HuH-7.5 (cell line): ENCODE measurements around the gene RHOC.
"Not testable (repeated sequence)": the region's sequence is repeated elsewhere in the genome, so short reads cannot be mapped to it uniquely, and the experiment has no call there.

Source experiments
- DNase-seq: peaks from one replicate; pipeline ENCODE4 v3.0.0; 2011; ENCODE audit warnings: low spot score

RHOC gene

GRCh38 chr1:112706505-112707220 lies at the start of gene RHOC:
Gene RHOC, minus strand, starts transcription at chr1:112707127. Its CDS starts 3,328 bp downstream, at chr1:112703799.
- peak; percentile 76 for DNase-seq

GRCh38 chr1:112754116-112754628 lies 47.2 kb upstream of the RHOC start:
- no peak for DNase-seq

DNA sequence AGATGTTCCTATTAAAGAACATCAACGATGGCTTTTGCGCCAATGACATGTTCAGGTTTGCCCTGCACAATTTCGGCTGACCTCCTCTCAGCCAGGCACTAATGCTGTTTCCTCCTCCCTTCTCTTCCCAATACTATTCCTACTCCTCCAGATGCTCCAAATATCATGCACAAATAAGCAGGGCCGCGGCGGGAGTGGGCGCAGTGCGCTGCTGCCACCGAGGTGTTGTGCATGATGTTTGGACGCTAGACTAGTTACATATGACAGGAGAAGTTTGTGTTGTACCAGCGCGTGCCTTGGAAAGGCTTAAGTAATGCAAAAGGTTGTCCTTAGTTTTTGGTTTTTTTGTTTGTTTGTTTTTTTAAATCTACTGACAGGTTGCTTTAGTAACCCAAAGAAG lies 41.5 kb upstream of the RHOC start:
- no peak for DNase-seq

- no peak for DNase-seq
Observed at GRCh38 chr1:112744009-112744578, 37.2 kb upstream of the RHOC start.

DNA sequence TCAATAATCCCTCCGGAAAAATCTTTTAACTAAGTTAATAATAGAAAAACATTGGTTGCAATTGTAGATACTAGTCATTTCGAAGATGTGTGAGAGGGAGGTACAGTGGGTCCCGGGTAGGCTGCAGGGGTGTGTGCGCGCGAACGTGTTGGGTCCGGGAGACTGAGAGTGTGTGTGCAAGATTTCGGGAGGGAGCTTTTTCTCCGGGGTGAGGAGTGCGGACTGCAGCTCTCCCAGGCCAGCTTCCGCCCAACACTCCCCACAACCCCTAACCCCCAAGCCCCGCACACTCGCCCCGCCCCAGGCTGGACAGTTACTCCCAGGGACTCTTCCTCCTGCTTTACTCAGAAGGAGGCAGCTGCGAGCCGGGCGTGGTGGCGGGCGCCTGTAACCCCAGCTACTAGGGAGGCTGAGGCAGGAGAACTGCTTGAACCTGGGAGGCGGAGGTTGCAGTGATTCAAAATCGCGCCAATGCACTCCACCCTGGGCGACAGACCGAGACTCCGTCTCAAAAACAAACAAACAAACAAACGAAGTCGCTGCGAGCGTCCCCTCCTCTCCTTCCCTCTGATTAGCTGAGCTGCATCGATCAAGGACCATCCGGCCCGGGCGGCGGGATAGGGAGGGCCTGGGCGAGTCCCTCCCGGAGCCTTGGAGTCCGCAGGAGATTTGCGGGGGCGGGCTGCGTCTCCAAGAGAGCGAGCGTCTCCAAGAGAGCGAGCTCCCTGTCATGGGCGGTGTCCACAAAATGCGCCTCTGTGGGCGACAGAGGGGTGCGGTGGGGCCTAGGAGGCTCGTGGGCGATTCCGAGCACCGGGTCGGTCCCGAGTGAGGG lies 36.5 kb upstream of the RHOC start:
- no peak for DNase-seq

DNA sequence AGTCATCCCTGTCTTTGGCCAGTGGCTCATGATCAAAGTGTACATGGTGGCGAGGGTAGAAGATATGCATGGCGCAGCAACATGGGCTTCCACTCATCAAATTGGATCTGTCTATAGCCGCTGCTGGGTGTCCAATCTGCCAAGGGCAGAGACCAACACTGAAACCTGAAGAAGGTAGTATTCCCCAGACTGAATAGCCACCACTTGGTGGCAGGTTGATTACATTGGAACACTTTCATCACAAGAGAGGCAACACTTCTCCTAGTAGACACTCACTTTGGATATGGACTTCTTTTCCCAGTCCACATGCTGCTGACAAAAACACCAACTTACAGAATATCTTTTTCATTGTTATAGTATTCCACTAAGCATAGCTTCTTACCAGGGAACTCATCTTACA lies 30.6 kb upstream of the RHOC start:
- DNase-seq = no peak

- no peak for DNase-seq
Observed at GRCh38 chr1:112735752-112736151, 28.8 kb upstream of the RHOC start.

DNA sequence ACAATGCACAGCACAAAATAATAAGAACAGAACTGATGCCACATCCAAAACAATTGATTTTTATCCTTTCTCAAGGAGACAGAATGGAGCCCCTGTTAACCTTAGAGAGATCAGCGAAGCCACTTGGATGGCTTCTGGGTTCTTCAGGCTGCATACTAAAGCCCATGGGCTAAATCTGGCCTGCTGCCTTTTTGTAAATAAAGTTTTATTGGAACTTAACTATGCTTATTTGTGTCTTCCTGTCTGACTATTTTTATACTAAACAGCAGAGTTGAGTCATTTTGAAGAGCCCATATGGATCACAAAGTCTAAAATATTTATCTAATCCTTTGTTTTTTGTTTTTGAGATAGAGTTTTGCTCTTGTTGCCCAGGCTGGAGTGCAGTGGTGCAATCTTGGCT lies 24.5 kb upstream of the RHOC start:
- no peak for DNase-seq

DNA sequence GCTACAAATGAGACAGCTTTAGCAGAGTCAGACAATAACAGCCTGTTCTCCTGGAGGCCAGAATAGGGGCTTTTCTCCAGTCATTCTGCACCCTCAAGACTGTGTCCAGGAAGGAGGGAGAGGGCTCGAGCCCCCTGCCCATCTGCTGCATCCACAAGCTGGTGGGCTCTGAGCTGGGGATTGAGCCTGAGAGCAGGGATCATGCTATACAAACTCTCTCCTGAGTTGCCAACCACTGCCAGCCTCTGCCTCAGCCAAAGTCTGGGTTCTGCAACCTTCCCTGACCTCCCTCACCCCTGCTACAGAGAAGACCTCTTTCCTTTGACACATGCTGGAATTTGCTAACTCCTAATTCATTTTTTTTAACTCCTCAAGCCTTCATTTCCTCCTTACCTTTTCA lies 23.0 kb upstream of the RHOC start:
- DNase-seq = no peak

- not testable (repeated sequence) for DNase-seq
Observed at GRCh38 chr1:112729011-112729410, 22.1 kb upstream of the RHOC start.

DNA sequence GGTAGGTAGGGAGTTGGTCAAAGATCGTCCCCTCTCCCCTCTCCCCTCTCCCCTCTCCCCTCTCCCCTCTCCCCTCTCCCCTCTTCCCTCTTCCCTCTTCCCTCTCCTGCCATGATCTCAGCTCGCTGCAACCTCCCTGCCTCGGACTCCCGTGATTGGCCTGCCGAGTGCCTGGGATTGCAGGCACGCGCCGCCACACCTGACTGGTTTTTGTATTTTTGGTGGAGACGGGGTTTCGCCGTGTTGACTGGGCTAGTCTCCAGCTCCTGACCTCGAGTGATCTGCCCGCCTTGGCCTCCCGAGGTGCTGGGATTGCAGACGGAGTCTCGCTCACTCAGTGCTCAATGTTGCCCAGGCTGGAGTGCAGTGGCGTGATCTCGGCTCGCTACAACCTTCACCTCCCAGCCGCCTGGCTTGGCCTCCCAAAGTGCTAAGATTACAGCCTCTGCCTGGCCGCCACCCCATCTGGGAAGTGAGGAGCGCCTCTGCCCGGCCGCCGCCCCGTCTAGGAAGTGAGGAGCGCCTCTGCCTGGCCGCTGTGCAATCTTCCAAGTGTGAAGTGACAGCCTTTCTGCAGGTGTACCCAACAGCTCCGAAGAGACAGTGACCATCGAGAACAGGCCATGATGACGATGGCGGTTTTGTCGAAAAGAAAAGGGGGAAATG lies 21.5 kb upstream of the RHOC start:
- not testable (repeated sequence) for DNase-seq

DNA sequence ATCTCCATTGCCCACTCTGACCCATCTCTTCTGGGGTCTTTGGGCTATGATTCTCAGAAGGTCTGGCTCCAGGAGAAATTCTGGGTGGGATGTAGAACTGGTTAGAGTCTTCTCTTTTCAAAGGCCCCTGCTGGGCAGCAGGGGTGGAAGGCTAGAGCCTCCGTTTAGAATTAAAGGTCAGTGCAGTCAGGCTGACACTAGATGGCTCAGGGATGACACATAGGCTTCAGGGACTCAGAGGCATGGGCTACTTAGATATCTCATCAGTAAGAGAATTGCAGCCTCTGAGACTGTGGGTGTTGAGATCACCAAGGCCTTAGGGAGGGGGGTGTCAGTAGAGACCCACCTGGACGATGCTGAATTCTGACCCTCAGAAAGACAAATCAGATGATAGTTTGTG lies 20.8 kb upstream of the RHOC start:
- no peak for DNase-seq

DNA sequence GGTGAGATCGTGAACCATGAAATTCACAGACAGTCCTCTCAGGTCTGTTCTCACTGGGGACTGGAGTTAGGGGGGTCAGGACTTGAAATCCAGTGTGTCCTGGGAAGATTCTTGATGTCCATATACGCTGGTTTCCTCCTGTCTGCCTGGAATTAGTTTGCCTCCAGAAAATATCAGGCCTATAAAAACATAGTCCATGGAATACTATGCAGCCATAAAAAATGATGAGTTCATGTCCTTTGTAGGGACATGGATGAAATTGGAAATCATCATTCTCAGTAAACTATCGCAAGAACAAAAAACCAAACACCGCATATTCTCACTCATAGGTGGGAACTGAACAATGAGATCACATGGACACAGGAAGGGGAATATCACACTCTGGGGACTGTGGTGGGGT lies 17.3 kb upstream of the RHOC start:
- DNase-seq = not testable (repeated sequence)

DNA sequence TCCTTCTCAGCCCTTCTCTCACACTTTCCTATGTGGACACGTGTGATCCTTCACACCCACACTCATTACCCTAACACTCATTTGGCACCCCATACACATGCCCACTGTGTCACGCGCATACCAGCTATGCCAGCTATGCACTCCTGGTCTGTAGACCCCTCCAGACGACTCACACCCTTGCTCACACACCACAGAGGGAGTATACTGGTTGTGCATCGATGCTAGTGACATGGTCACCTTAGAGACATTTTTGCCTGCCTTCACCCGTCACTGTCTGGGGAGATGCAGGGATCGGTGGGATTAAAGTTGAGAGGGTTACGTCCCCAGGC lies 16.5 kb upstream of the RHOC start:
- DNase-seq = no peak

DNA sequence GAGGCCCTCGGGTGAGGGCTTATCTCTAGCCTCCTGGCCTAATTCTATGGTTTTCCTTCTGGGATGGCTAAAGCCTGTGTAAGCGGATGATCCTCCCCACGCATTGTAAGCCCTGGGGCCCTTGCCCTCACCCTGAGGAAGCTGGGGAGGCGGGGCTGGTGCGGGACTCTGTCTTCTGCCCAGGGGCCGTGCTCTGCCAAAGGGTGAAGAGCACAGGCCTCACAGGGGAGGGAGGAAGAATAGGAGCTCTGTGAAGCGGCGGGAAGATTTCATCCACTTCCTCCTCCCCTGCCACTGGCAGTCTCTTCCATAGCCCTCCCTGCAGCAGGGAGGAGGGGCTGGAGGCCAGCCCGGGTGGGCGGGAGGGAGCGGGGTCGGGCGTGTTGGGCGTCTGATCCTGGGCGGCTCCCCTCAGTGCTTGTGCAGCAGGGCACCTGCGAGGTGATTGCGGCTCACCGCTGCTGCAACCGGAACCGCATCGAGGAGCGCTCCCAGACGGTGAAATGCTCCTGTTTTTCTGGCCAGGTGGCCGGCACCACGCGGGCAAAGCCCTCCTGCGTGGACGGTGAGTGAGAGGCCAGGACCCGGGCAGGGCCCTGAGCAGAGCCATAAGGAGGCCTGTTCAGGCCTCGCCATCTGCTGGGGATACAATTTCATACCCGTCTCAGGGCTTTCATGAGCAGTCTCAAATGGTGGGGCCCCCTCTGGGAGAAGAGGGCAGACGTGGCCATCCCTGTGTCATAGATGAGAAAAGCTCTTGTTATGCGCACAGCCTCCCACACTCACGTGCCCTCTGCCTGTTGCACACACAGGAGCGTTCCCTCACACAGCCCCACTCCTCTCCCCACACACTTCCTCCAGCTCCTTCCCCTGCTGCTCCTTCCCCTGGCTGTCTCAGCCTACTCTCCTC lies 15.9 kb upstream of the RHOC start:
- no peak for DNase-seq

DNA sequence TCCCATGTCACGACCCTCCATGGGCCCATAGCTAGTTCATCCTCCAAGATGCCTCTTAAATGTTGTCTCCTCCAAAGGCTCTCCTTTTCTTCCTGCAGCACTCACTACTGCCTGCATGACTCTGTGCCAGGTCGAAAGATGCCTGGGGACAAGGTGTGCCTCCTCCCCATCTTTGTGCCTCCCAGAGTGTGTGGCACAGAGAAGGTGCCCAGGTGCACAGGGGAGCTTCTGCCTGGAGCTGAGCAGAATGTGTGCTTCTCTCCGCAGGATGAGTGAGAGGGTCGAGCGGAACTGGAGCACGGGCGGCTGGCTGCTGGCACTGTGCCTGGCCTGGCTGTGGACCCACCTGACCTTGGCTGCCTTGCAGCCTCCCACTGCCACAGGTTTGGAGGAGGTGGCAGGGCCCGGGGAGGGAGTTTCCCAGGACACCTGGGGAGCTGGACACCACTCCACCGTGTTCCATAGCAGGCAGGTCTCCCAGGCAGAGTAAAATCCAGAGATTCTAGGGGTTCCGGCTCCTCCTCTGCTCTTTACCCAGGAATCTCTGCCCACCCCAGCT lies 15.1 kb upstream of the RHOC start:
- no peak for DNase-seq

- DNase-seq = not testable (repeated sequence)
Observed at GRCh38 chr1:112721294-112721693, 14.4 kb upstream of the RHOC start.

DNA sequence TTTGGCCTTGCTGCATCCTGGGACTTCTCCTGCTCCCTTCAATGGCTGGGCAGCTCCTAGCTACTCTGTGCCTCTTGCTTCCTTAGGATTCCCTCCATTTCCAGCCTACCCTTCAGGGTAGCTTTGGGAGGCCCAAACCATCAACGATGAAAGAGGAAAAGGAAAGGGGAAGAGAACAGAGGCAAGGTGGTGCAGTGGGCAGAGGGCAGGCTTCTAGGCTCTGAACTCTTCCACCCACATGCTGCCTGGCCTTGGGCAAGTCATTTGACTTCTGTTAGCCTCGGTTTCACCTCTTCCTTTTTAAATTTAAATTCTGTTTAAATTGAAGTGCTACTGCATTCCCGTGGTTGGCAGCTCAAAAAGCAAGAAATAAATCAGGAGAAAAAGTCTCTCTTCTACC lies 13.9 kb upstream of the RHOC start:
- DNase-seq = no peak

DNA sequence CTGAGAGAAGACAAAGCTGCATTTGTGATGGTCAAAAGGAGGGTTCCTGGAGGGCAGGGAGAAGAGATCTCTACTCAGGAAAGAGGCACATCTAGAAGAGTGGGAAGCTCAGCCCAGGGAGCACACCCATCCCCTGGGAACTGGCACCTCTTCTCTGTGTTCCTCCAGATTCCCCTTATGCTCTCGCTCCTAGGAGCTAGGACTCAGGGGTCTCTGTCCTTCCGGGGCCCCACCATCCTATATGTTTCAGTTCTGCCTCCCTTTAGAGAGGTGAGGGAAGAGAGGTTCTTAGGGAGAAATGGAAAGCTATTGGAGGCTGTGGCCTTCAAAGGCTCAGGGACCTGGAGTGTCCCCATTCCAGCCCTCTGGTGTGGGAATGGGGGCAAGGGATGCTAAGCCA lies 12.8 kb upstream of the RHOC start:
- DNase-seq = no peak

DNA sequence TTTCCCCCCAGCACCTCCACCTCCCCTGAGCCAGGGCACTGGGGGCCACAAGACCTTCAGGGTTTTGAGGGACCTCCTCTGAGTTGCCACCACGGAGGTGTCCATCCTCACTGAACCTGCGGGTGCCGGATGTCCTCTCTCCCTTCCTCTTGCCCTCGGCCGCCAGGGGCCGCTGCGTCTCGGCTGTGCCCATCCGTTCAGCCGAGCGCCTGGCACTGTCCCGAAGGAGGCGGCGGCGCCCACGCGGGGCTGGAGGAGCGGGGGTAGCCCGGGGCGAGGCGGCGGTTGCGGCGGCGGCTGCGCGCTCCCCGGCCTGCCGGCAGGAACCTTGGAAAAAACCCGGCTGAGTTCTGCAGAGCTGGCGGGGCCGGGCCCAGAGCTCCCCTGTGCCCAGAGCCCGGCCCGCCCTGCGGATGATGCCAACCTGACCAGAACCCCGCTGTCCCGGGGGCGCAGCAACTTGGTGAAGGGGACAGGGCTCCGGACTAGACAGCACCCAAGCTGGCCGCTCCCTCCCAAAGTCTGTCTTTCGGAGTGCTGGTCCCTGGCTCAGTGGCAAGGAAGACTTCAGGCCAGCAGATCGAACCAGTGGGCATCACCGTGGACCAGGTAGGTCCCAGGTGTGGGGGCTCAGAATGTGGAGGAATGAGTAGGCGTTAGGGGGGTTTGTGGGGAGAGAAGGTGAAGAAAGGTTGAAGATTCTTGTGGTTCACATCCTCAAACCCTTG lies 11.9 kb upstream of the RHOC start:
- DNase-seq = peak; percentile 74
